ENCODE data around the gene SLC30A7.

SLC30A7 gene

DNA sequence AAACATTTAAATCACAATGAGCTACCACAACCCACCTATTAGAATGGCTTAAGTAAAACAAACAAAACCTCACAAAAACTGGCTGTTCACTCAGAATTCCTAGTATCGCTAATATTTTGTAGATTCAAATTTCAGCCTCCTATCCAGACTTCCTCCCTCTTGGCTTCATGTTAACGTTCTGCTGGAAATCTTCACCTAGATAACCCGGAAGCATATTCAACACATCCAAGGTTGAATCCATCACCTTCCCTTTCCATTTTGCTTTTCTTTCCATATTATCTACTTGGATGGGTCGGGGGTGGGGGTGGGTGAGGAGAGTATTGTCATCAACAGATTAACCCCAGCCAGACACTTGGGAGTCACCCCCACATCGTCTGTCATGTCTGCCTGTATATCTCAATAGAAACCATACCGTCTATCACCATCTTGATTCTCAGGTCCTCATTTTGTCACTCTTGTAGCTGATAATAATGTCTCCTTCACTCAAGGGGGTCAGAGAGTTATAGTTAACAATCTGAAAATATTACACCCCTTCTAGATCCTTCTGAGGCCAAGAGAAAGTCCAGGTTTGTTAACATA lies 131.4 kb downstream of the SLC30A7 start:
- in situ Hi-C loops (cut with MboI; ENCODE audit: low sequenced_read_pairs, unreplicated experiment): no loop called here
- no peak for DNase-seq (ENCODE audit: low spot score)
- TF ChIP-seq, protein P1, sequence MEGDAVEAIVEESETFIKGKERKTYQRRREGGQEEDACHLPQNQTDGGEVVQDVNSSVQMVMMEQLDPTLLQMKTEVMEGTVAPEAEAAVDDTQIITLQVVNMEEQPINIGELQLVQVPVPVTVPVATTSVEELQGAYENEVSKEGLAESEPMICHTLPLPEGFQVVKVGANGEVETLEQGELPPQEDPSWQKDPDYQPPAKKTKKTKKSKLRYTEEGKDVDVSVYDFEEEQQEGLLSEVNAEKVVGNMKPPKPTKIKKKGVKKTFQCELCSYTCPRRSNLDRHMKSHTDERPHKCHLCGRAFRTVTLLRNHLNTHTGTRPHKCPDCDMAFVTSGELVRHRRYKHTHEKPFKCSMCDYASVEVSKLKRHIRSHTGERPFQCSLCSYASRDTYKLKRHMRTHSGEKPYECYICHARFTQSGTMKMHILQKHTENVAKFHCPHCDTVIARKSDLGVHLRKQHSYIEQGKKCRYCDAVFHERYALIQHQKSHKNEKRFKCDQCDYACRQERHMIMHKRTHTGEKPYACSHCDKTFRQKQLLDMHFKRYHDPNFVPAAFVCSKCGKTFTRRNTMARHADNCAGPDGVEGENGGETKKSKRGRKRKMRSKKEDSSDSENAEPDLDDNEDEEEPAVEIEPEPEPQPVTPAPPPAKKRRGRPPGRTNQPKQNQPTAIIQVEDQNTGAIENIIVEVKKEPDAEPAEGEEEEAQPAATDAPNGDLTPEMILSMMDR (IDR thresholded peaks at IDR 0.05; ENCODE audit: borderline replicate concordance, control extremely low read depth, extremely low read depth, insufficient read depth, missing control alignments): no peak

DNA sequence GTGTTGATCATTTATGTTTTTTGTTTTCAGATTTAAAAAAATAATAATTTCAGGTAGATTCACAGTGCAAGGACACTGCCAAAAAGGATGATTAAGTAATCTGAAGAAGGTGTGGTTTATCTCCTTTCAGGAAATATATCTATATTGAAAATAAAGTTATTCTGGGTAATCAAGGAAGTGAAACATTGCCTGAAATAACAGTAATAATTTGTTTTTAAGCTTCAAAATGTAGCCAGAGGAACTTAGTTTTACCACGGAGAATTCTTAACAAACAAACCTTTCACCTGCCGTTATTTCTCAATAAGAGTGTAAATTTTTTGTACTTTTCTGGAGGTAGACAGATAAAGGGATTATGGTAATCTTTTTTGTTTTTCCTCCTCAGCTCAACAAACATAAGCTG lies 132.6 kb downstream of the SLC30A7 start:
- TF ChIP-seq, protein P1 (IDR thresholded peaks at IDR 0.05; ENCODE audit: borderline replicate concordance, control extremely low read depth, extremely low read depth, insufficient read depth, missing control alignments): no peak
- in situ Hi-C loops (cut with MboI; ENCODE audit: low sequenced_read_pairs, unreplicated experiment): no loop called here
- DNase-seq (ENCODE audit: low spot score): no peak

DNA sequence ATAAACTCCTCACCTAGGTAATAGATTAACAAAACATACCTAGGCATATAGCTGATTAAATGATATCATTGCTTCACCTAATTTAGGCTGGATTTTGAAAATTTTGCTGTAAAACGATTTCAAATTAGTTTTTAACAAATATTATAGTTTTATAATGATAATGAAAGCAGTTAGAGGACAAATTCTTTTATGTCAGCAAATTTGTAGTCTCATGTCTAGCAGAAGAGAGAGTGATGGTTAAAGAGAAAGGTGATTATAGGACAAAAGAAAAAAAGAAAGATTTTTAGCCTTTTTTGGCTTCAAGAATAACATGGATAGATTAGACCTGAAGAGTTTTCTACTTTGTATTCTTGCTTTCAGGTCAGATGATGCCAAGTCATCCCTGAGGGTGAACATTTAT lies 133.3 kb downstream of the SLC30A7 start:
- TF ChIP-seq, protein P1 (IDR thresholded peaks at IDR 0.05; ENCODE audit: borderline replicate concordance, control extremely low read depth, extremely low read depth, insufficient read depth, missing control alignments): no peak
- DNase-seq (ENCODE audit: low spot score): no peak
- in situ Hi-C loops (cut with MboI; ENCODE audit: low sequenced_read_pairs, unreplicated experiment): no loop called here

DNA sequence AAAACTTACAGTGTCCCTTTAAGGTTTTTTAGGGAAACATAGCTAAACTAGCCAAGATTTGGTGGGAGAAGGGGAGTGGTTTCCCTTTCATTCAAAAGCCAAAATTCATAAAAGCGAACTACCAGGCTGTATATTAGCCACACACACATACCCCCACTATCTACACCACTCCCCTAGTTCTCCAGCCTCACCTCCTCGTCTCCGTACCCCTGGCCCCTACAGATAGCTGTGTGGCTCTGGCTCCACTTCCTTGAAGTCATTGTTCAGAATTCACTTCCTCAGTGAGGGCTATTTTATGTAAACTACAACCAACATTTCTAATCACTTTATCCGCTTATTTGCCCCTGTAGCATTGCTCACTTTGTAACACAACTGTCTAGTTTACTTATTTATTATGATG lies 135.0 kb downstream of the SLC30A7 start:
- TF ChIP-seq, protein P1 (IDR thresholded peaks at IDR 0.05; ENCODE audit: borderline replicate concordance, control extremely low read depth, extremely low read depth, insufficient read depth, missing control alignments): no peak
- in situ Hi-C loops (cut with MboI; ENCODE audit: low sequenced_read_pairs, unreplicated experiment): no loop called here
- no peak for DNase-seq (ENCODE audit: low spot score)
